T1000 (cell line): Measurements from ENCODE around the gene MUC6.
"Not testable (repeated sequence)": the region's sequence is repeated elsewhere in the genome, so short reads cannot be mapped to it uniquely, and the experiment has no call there.

Source experiments
- DNase-seq: peaks from one replicate; lab custom pipeline; 2025; ENCODE audit warnings: mixed read lengths; lab: John Stamatoyannopoulos, UW

The MUC6 gene

DNA sequence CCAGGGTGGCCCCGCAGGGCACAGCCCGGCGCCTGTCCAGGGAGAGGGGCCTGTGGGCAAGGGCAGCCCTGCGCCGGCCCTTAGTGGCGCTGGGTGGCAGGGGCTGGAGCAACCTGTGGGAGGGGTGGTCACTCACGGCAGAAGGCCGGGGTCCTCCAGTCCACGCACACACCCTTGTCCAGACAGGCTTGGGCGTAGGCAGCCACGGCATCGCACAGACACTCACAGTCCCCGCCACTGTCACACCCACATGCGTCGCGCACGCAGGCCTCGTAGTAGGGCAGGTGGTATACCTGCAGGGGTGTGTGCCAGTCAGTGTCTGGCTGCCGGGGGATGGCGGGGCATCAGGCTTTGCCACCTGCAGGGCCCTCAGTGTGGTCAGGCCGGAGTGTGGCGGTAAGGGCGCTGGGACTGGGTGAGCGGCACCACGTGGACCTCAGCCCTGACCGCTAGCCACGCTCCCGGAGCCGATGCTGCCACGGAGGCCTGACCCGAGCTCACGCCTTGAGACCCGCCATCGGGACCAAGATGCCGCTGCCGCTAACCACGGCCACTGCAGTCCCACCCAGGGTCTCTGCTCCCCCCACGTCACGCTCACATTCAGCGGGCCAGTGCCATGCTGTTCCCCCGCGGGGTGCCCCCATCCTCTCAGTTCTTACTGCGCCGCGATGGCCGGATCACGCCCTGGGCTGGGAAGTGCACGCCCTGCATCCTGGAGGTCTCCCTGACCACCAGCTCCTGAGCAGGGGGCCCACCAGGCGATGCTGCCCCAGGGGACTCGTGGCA lies 12.5 kb downstream of the MUC6 start:
- no peak for DNase-seq

DNA sequence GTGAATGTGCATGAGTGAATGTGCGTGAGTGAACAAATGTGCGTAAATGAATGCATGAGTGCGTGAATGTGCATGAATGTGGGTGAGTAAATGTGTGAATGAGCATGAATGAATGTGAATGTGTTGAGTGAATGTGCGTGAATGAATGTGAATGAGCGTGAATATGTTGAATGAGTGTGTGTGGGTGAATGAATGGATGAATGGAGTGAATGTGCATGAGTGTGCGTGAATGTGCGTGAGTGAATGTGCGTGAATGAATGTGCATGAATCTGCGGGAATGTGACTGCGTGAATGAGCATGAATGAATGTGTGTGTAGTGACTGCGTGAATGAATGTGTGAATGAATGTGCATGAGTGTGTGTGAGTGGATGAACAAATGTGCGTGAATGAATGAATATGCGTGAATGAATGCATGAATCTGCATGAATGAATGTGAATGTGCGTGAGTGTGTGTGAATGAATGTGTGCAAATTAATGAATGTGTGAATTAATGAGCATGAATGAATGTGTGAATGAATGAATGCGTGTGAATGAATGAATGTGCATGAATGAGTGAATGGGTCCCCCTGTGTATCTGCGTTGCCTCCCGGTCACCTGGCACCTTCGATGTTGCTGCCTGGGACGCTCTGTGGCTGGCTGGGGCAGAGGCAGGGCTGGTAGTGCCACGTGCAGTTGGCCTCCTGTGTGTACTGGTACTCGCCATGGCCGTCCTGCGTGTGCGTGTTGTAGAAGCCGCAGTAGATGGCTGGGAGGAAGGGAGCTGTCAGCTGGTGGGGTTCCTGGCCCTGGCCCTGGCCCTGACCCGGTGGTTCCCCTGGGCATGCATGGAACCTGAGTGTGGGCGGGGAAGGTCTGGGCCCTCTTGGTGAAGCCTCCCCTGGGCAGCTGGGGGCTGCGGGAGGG lies 13.4 kb downstream of the MUC6 start:
- no peak for DNase-seq

DNA sequence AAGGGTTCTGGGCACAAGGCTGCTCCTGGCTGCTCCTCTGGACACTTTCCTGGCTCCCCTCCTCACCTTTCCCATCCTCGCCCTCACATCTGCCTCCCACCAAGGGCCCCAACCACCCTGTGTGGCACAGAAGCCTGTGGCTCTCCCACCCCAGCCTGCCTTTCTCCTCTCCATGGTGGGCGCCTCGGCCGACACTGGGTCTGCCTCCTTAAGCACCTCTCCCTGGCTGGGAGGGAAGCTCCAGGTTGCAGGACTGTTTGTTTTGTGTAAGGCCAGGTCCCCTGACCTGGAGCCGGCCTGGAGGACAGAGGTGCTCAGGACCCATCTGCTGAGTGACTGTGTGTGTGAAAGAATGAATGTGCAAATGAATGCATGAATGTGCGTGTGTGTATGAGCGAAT lies 14.1 kb downstream of the MUC6 start:
- no peak for DNase-seq

DNA sequence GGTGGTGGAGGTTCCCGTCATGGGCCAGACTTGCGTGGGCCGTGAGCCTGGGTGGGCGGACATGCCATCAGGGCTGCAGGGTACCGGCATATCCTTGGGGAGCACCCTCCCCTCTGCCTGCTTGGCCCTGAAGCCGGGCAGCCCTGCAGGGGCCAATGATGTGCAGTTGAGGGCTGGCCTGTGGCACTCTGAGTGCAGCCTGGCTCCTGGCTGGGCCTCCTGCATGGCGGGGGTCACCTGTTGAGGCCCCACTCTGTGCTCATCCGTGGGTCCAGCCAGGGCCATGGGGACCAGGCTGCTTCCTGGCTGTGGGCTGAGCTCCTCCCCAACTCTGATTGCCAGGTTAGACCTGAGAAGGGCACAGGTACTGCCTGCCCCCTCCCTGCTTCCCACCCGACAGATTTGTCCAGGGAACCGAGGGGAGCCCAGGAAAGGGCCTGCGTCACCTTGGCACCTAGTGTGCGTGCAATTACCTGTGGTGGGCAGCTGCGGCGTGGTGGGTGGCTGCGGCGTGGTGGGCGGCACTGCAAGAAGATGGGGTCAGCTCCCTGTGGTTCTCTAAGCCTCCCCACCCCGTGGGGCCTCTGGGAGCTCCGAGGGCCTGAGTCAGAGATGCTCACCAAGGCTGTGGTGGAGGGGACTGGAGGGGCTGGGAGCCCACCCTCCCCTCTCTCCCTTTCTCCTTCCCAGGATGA lies 16.2 kb downstream of the MUC6 start:
- DNase-seq = no peak

DNA sequence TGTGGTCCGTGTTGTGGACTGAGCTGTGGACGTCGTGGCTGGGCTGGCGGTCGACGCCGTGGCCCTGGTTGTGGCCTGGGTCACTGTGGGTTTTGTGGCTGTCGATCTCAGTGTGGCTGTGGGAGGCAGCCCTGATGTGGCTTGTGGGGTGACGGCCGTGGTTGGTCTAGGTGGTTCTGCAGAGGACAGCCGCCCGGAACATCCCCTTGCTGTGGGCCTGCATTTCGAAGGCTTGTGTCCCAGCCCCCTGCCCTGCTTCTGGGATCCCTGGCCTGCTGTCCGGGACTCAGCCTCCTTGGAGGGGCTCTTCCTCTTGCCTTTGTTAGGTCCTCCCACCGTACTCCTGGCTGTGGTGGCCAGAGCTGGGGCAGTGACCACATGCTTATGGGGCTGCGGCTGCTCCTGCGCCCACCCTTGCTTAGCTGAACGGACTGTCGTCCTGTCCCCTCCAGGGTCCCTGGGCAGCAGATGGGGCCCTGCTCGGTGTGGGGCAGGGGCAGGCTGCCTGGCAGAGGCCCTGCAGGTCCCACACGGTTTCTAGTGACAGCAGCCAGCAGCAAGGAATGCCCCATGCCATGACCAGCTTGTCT lies 17.1 kb downstream of the MUC6 start:
- DNase-seq = no peak

DNA sequence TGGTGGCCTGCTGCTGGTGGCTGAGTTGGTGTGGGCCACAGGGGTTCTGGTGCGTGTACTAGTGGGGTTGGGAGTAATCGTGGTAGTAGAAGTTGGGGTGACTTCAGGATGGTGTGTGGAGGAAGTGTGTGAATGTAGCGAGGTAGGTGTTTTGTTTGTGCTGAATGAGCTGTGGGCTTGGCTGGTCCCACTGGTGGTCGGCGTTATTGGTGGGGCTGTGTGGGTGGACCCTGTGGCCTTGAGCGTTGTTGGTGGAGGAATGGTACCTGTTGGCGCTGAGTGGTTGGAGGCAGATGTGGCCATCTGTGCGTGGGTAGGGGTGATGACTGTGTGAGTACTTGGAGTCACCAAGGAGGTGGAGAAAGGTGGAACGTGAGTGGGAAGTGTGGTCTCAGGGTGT lies 18.4 kb downstream of the MUC6 start:
- no peak for DNase-seq

DNA sequence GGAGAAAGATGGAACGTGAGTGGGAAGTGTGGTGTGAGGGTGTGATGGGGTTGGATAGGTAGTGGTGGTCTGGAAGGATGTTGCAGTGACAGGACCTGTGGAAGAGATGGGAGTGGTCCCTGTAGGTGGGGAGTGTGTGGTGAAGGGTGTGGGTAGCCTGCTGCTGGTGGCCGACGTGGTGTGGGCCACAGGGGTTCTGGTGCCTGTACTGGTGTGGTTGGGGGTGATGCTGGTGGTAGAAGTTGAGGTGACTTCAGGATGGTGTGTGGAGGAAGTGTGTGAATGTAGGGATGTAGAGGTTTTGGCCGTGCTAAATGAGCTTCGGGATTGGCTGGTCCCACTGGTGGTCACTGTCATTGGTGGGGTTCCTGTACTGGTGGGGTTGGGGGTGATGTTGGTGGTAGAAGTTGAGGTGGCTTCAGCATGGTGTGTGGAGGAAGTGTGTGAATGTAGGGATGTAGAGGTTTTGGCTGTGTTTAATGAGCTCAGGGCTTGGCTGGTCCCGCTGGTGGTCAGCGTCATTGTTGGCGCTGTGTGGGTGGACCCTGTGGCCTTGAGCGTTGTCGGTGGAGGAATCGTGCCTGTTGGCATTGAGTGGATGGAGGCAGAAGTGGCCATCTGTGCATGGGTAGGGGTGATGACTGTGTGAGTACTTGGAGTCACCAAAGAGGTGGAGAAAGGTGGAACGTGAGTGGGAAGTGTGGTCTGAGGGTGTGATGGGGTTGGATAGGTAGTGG lies 19.1 kb downstream of the MUC6 start:
- DNase-seq = no peak

DNA sequence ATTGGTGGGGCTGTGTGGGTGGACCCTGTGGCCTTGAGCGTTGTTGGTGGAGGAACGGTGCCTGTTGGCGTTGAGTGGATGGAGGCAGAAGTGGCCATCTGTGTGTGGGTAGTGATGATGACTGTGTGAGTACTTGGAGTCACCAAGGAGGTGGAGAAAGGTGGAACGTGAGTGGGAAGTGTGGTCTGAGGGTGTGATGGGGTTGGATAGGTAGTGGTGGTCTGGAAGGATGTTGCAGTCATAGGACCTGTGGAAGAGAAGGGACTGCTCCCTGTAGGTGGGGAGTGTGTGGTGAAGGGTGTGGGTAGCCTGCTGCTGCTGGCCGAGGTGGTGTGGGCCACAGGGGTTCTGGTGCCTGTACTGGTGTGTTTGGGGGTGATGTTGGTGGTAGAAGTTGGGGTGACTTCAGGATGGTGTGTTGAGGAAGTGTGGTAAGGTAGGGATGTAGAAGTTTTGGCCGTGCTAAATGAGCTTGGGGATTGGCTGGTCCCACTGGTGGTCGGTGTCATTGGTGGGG lies 19.9 kb downstream of the MUC6 start:
- DNase-seq = not testable (repeated sequence)

DNA sequence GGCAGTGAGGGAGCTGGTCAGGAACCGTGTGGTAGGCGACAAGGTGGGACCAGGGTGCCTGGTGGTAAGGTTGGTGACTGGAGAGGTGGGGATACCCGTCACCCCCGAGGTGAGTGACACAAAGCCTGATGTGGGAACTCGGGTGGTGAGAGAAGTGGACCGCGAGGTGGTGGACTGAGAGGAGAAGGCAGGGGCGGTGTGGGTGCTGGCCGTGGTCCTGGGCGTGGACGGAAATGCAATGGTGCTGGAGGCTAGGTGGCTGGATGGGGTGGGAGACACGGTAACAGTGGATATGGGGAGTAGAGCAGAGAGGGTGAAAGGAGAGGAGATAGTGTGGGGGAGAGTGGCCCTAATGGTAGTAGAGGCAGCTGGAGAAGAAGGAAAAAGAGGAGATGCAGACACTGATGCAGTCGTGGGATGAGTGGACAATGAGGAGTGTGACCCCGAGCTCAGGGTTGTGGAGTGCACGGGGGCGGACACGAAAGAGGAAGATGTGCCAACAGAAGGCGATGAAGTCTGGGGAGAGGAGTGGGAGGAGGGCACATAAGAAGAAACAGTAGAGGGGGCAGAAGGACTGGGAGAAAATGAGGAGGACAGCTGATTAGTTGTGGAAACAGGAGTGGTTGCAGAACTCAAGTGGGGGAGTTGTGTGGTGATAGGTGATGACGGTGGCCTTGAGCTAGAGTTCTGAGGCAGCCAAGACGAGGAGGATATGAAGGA lies 20.5 kb downstream of the MUC6 start:
- DNase-seq = no peak

DNA sequence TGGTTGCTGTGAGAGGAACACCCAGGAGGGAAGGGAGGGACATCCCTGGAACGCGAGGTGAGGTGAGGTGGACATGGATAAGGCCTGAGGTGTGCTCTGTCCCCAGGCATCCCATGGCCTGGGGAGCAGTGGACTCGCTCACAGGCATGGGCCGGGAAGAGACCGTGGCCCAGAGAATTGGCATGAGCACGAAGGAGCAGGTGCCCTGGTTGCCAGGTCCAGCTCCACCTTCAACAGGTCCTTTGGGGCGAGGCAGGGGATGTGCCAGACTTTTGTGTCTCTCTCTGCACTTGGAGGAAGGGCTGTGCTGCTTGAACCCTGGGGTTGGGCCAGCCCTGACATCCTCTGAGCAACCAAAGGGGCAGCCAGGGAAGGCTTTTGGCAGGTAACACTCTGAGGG lies 21.5 kb downstream of the MUC6 start:
- DNase-seq = no peak

DNA sequence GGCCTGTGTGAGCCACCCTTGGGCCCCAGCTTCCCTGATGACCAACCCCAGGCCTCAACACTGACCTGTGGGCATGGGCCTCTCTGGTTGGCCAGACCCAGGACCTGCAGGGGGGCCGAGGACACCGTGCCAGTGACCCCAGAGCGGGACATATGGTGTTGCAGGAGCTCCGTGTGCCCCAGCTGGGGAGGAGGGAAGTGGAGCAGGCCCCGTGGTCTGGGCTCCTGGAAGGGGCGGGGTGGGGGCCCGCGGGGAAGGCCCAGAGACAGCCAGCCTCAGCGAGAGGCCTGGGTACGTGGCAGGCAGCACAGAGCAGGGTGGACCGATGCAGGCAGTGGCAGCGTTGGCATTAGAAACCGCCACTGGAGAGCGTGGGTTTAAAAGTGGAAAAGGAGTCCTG lies 22.2 kb downstream of the MUC6 start:
- DNase-seq = no peak

DNA sequence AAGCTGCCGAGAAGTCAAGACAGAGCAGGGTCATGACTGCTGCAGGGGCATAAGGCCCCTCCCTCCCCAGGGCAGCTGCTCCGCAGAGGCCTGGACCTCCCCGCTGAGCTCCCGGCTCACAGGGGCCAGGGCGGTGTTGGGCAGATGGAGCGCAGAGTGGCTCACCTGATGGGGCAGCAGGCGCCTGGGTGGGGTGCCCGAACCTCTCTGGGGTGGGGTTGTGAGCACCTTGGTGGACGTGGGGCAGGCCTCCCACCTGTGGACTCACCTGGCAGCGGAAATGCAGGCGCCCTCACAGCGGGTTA lies 22.9 kb downstream of the MUC6 start:
- no peak for DNase-seq

DNA sequence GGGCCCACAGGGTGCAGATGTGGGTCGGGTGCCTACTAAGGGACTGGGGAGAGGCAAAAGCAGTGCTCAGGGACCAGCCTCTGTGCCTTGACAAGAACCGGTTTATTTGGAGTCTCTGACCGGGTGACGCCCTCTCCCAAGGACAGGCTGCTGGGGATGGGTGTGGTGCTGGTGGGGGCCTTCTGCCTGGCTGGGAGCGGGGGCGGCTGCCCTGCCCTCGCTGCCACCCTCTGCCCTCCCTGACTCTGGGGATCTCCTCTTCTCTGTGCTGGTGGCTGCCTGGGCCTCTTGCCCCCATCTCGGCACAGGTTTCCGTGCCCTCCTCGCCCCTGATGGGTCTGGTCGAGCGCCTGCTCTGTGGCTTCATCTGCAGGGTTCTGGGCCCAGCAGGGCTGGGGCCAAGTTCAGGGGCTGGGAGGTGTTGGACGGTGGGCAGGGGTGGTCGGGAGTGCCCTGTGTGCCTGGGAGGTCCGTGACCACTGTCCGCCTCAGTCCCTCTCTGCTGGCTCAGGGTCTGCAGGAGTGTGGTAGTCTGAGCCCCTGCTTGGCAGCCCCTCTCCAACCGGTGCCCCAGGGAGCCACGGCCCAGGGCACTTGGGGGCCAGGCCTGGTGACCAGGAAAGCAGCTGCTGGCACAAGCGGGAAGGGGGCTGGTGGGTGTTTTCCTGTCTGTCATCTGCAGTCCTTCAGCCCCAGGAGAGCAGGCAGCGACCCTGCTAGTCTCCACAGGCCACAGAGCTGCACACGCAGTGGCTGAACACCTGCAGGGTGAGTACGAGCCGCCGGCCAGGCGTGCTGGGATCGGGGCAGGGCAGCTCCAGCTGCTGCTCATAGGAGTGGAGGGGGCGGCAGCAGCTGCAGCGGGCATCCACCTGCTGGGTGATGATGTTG lies 23.5 kb downstream of the MUC6 start:
- DNase-seq = no peak

DNA sequence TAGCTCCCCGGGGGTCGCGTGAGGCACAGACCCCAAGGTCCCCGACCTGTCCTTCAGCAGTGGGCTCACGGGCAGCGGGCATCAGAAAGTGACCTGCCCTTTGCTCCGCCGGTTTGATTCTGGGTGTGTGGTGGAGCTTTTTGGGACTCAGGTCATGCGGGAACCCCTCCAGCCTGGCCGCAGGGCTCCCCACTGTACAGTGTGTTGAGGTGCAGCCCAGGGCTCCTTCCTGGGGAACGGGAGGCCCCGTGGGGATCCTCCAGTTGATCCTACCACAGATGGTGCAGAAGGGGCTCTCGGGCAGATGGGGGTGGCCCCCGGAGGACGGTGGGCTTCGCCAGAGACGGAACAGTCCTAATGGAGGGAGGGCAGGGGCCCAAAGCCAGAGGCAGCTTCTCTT lies 24.2 kb downstream of the MUC6 start:
- DNase-seq = no peak

DNA sequence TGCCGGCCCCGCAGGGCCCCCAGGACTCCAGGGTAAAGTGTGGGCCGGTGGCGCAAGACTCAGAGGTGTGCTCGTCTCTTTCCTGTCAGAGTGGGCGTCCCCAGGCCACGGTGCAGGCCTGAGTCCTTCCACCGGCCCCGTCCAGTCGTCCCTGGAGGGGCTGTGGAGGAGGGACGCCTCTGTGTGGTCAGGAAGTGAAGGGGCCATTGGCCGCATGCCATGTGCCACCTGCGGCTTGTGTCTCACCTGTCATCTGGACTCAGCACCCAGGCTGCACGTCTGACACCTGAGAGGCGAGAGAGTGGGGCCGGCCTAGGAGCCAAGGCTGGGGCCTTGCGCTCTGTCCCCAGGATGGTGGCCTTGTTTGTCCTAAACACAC lies 25.2 kb downstream of the MUC6 start:
- no peak for DNase-seq

DNA sequence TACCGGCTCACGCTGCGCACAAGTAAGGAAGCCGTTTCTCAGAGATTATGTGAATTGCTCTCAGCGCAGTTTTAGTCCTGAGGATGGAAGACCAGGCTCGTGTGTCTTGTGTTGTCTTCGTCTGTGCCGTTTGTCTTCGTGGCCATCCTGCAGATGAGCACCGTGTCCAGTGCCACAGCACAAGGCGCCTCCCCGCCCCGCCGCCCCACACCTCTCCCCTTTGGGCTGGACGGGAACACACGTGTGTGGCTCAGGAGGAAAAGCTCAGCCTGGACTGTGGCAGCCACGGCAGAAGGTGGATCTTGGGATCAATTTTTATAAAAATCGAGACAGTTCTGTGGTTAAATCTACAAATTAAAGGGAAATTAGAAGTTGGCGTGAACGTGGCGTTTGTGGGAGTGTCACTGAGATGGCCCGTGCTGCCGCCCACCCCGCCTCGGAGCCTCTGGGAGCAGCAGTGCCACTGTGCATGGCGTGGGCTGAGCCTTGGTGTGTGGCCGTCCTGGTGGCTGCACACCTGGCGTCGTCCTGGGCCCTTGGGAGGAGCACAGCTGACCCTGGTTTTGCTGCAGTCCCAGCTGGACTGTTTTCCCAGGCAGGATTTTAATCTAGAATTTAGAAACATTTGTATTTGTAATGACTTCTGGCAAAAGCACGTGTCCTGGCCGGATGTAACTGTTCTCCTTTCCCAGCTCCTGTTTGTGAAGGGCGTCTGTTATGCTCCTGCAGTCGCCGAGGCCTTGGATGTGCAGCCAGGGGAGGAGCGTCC lies 25.8 kb downstream of the MUC6 start:
- no peak for DNase-seq

DNA sequence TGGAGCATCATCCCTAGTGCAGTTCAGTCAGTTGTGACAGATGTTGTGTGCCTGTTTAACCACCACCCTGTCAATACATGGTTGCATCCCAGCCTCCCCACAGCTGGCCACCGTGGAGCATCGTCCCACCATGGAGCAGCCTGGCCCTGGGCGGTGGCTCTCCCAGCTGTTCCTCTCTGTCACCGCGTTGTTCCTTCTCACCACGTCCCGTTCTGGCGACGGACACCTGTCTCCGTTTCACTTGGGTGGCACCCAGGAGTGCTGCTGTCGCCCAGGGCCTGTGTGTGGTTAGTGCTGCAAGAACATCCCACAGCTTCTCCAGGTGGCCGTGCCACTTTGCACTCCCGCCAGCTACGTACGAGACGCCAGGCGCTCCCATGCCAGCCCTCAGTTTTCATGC lies 26.5 kb downstream of the MUC6 start:
- DNase-seq = no peak

DNA sequence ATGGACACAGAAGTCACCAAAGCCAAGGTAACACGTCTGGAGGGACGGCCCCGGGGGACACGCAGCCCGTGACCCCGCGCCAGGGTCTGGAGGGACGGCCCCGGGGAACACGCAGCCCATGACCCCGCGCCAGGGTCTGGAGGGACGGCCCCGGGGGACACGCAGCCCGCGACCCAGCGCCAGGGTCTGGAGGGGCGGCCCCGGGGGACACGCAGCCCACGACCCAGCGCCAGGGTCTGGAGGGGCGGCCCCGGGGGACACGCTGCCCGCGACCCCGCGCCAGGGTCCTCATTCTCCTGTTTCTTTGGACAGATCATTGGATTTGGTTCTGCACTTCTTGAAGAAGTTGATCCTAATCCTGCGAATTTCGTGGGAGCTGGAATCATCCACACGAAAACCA lies 27.1 kb downstream of the MUC6 start:
- no peak for DNase-seq

DNA sequence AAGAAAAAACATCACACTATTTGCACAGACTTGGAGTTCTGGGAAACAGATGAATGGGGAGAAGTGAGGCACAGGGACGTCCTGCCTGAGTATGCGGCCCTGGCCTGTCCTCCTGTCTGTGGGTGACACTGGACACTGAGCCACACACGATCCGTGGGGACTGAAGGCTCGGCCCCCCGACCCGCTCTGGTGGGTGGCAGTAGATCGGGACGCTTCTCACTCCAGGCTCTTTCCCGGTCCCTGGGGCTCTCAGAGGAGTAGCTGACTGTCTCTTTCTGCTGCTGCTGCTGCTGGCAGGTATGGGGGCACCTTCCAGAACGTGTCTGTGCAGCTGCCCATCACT lies 27.7 kb downstream of the MUC6 start:
- DNase-seq = no peak
